ENCODE data around the gene TRH. TPM values are rescaled to one million over a fixed set of nuclear protein-coding genes. Genes with fewer than 3 reads are reported as not detected.

TRH gene
- polyA plus RNA-seq, 1 donor from 2014 or later, result 2.6 TPM

- Histone ChIP-seq H3K79me2 (replicated peaks; ENCODE audit: insufficient read depth, low read length) (no peaks in the 10 kb centered on the region), H3K4me2 (ENCODE audit: low read length) (no peak overlapping the region), H3K27ac (ENCODE audit: low read length) (no peak overlapping the region)
These were observed 20.9 kb upstream of the TRH start for GRCh38 chr3:129953621-129954020.

GRCh38 chr3:129954514-129954913 is 20.0 kb upstream of the TRH start:
- Histone ChIP-seq H3K79me2 (replicated peaks; ENCODE audit: insufficient read depth, low read length) (no peaks in the 10 kb centered on the region), H3K9ac (ENCODE audit: low read length) (no peak overlapping the region), H3F3A (ENCODE audit: insufficient read depth, low read length, poor library complexity, severe bottlenecking) (no peaks in the 10 kb centered on the region), H3K27me3 (ENCODE audit: insufficient read depth, low read depth, low read length) (no peaks in the 10 kb centered on the region), H3K36me3 (ENCODE audit: insufficient read depth, low read length) (no peaks in the 10 kb centered on the region), H3K4me3 (ENCODE audit: low read length) (no peak overlapping the region), H3K9me3 (ENCODE audit: low read length) (no peaks in the 10 kb centered on the region), H3K27ac (ENCODE audit: low read length) (no peak overlapping the region), H3K4me2 (ENCODE audit: low read length) (no peak overlapping the region), H4K20me1 (ENCODE audit: insufficient read depth) (no peaks in the 10 kb centered on the region), H3K9me2 (ENCODE audit: insufficient read depth, low read length) (no peaks in the 10 kb centered on the region), H2AFZ (ENCODE audit: low read depth, low read length) (no peak overlapping the region)
- no peak for TF ChIP-seq SMC3 (conservative IDR thresholded peaks at IDR 0.05; ENCODE audit: poor library complexity)
- TF ChIP-seq EZH2 (IDR thresholded peaks at IDR 0.05; ENCODE audit: borderline replicate concordance, insufficient read depth, low read length, poor library complexity, severe bottlenecking), result no peak

More at GRCh38 chr3:129953621-129954020, 20.9 kb upstream of the TRH start:
- Histone ChIP-seq H3K9me3 (ENCODE audit: low read length) (no peaks in the 10 kb centered on the region), H3K9me2 (ENCODE audit: insufficient read depth, low read length) (no peaks in the 10 kb centered on the region), H3K36me3 (ENCODE audit: insufficient read depth, low read length) (no peaks in the 10 kb centered on the region), H4K20me1 (ENCODE audit: insufficient read depth) (no peaks in the 10 kb centered on the region), H3K4me3 (ENCODE audit: low read length) (no peak overlapping the region), H2AFZ (ENCODE audit: low read depth, low read length) (no peak overlapping the region), H3K27me3 (ENCODE audit: insufficient read depth, low read depth, low read length) (no peaks in the 10 kb centered on the region), H3K9ac (ENCODE audit: low read length) (no peak overlapping the region), H3F3A (ENCODE audit: insufficient read depth, low read length, poor library complexity, severe bottlenecking) (no peaks in the 10 kb centered on the region)
- no peak for TF ChIP-seq TAF1 (IDR thresholded peaks at IDR 0.05; ENCODE audit: low read depth)
- no peak for TF ChIP-seq EP300 (conservative IDR thresholded peaks at IDR 0.05; ENCODE audit: poor library complexity, severe bottlenecking)

GRCh38 chr3:129956936-129957335 is 17.6 kb upstream of the TRH start:
- no peak overlapping the region for H2AFZ ChIP-seq (ENCODE audit: low read depth, low read length)
- no peaks in the 10 kb centered on the region for H3K79me2 ChIP-seq (replicated peaks; ENCODE audit: insufficient read depth, low read length)
- no peak overlapping the region for H3K9ac ChIP-seq (ENCODE audit: low read length)
- no peak overlapping the region for H3K27ac ChIP-seq (ENCODE audit: low read length)
- H3K36me3 ChIP-seq (ENCODE audit: insufficient read depth, low read length), result no peaks in the 10 kb centered on the region
- H3F3A ChIP-seq (ENCODE audit: insufficient read depth, low read length, poor library complexity, severe bottlenecking), result no peaks in the 10 kb centered on the region
- no peaks in the 10 kb centered on the region for H4K20me1 ChIP-seq (ENCODE audit: insufficient read depth)
- H3K9me2 ChIP-seq (ENCODE audit: insufficient read depth, low read length), result no peaks in the 10 kb centered on the region
- H3K9me3 ChIP-seq (ENCODE audit: low read length), result no peaks in the 10 kb centered on the region
- no peak overlapping the region for H3K4me2 ChIP-seq (ENCODE audit: low read length)
- no peak overlapping the region for H3K4me3 ChIP-seq (ENCODE audit: low read length)
- no peaks in the 10 kb centered on the region for H3K27me3 ChIP-seq (ENCODE audit: insufficient read depth, low read depth, low read length)
- TF ChIP-seq EZH2 (IDR thresholded peaks at IDR 0.05; ENCODE audit: borderline replicate concordance, insufficient read depth, low read length, poor library complexity, severe bottlenecking) (no peak), CTCF (IDR thresholded peaks at IDR 0.05; ENCODE audit: poor library complexity, severe bottlenecking) (no peak), TAF1 (IDR thresholded peaks at IDR 0.05; ENCODE audit: low read depth) (no peak), POLR2AphosphoS5 (IDR thresholded peaks at IDR 0.05) (no peak), EP300 (conservative IDR thresholded peaks at IDR 0.05; ENCODE audit: poor library complexity, severe bottlenecking) (no peak), SMC3 (conservative IDR thresholded peaks at IDR 0.05; ENCODE audit: poor library complexity) (no peak), MXI1 (conservative IDR thresholded peaks at IDR 0.05; ENCODE audit: poor library complexity, severe bottlenecking) (no peak), REST (IDR thresholded peaks at IDR 0.05; ENCODE audit: borderline replicate concordance) (no peak)
